Epithelial cell of esophagus (primary cell): ENCODE data around the gene MIGA2.
A peak's percentile ranks its signal among the peaks of the same experiment; 100 is the strongest.
"Not testable (repeated sequence)": the region's sequence is repeated elsewhere in the genome, so short reads cannot be mapped to it uniquely, and the experiment has no call there.

ENCODE experiments used
- DNase-seq: peaks from one replicate; pipeline ENCODE4 v3.0.0; 2010; ENCODE audit warnings: low read depth
- H3K4me3 ChIP-seq: 2 replicates; pipeline ENCODE4 v1.5.1; 2011; ENCODE audit warnings: mild to moderate bottlenecking, low read length, control low read depth
- TF ChIP-seq, protein P1 (sequence below): IDR thresholded peaks from 2 replicates; pipeline ENCODE4 v1.5.1; 2011; ENCODE audit warnings: low read depth, mild to moderate bottlenecking, low read length, control low read depth, inconsistent platforms; ENCODE audit not compliant: insufficient read depth; ENCODE audit errors: missing control alignments

The MIGA2 gene

GRCh38 chr9:129027685-129028191 is 8.7 kb upstream of the MIGA2 start:
- H3K4me3 ChIP-seq, result peak overlapping the region; percentile 79
- TF ChIP-seq, protein P1, sequence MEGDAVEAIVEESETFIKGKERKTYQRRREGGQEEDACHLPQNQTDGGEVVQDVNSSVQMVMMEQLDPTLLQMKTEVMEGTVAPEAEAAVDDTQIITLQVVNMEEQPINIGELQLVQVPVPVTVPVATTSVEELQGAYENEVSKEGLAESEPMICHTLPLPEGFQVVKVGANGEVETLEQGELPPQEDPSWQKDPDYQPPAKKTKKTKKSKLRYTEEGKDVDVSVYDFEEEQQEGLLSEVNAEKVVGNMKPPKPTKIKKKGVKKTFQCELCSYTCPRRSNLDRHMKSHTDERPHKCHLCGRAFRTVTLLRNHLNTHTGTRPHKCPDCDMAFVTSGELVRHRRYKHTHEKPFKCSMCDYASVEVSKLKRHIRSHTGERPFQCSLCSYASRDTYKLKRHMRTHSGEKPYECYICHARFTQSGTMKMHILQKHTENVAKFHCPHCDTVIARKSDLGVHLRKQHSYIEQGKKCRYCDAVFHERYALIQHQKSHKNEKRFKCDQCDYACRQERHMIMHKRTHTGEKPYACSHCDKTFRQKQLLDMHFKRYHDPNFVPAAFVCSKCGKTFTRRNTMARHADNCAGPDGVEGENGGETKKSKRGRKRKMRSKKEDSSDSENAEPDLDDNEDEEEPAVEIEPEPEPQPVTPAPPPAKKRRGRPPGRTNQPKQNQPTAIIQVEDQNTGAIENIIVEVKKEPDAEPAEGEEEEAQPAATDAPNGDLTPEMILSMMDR, result no peak
- DNase-seq, result no peak

GRCh38 chr9:129028192-129028966 is 8.0 kb upstream of the MIGA2 start, which contains the start of gene SH3GLB2:
Gene SH3GLB2 (minus strand): TSS chr9:129028331. CDS start chr9:129028154, 177 bp downstream.
- TF ChIP-seq, protein P1, result peak; percentile 62
- peak; percentile 97 for DNase-seq
- H3K4me3 ChIP-seq, result peak within 1 kb of the TSS; percentile 79

GRCh38 chr9:129030191-129030590 is 6.2 kb upstream of the MIGA2 start:
- DNase-seq, result peak; percentile 73
- TF ChIP-seq, protein P1, result no peak
- no peak overlapping the region for H3K4me3 ChIP-seq

DNA sequence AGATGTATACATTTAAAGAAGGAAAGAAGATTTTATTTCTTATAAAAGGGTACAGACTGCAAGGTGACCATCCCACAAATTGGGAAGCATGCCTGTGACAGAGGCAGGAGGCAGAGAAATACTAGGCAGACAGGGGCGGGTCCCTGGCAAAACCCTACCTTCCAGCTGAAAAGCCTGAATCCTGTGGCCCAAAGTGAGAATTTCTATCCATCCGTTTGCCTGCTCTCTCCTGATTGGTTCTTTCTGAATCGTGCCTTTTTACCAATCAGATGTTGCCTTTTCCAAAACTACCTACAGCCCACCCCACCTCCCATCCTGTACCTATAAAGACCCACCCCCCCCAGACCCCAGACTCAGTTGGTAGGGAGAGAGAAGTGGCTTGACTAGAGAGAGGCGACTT is 4.9 kb upstream of the MIGA2 start:
- DNase-seq, result no peak
- no peak overlapping the region for H3K4me3 ChIP-seq
- TF ChIP-seq, protein P1, result no peak

GRCh38 chr9:129032541-129033159 is 3.8 kb upstream of the MIGA2 start:
- no peak for DNase-seq
- TF ChIP-seq, protein P1, result no peak
- H3K4me3 ChIP-seq, result no peak overlapping the region

DNA sequence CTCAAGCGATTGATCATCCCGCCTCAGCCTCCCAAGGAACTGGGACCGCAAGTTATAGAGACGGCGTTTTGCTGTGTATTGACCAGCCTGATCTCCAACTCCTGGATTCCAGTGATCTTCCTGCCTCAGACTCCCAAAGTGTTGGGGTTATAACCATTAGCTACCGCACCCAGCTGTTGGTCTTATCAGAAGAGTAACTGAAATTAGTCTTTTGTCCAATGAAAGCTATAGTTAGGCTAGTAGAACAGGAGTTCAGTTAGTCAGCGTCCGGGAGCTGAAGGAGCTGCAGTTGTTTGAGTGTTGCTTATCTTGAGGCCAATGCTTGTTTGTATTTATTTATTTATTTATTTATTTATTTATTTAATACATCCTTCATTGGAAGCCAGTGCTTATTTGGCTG is 3.2 kb upstream of the MIGA2 start:
- TF ChIP-seq, protein P1, result no peak
- H3K4me3 ChIP-seq, result no peak overlapping the region
- no peak for DNase-seq

GRCh38 chr9:129035838-129036237 is 588 bp upstream of the MIGA2 start:
- peak overlapping the region; percentile 81 for H3K4me3 ChIP-seq
- not testable (repeated sequence) for DNase-seq
